ENCODE data around the gene ASB4.

Gene ASB4

DNA sequence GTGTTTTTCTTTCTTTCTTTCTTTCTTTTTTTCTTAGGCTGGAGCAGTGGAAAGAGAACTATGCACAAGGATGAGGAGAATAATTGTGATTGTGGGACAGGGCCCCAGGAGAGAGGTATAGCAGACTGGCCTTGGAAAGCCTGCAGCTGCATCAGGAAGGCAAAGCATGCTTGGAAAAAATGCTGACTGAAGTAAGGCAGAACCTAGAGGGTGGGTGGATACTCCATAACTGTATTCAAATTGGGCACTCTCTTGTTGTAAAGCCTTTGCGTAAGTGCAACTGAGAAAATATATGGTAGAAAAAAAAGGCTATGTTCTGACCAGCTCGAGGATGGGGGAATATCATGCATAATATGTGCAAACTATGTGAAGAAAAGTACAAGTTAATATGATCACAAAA lies 71.0 kb downstream of the ASB4 start:
- no peak for DNase-seq

DNA sequence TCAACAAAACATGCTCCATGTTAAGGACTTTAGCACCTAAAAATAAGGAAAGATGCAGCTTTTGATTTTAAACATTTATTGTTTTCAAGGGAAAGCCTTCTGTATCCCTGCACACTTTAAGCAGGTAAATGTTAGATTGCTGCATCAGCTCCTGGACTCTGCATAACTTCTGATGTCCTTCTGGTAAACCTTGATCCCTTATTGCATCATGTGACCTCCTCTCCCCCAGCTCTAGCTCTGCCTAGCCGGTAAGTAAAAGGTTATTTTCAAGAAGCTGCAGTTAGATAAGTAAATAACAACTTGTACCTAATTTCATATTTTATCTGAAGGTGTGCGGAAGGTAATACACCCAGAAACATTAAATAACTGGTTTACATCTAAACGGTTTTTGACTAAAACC lies 73.1 kb downstream of the ASB4 start:
- DNase-seq, result no peak

DNA sequence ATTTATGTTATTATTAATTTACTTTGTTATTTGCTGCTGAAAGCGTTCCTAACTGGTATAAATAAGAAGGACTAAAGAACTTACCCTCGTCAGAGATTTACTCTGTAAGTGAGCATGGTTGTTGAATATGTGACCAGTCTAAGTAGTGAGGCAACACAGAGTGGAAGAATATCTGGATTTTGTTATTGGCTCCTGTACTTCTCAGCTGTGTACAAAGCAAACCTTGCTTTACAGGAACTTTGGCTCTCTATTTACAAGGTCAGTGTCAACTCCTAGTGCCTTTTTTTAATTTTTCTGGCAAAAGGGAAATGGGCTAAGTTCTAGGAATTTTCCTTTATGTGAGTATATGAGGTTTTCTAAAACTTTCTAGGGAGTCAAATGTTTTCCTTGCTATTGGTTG lies 74.9 kb downstream of the ASB4 start:
- no peak for DNase-seq

DNA sequence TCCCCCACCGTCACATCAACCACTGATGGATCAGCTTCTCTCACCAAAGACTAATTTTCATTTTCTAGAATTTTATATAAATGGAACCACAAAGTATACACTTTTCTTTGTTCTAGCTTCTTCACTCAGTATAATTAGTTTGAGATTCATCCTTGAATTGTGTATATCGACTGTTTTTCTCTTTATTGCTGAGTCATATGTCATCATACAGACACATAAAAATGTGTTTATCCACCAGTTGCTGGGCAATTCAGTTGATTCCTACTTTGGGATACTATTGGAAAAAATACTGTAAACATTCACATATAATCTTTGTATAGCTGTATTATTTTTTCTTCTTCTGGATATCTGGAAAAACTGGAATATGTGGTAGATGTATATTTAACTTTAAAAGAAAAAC lies 84.0 kb downstream of the ASB4 start:
- DNase-seq, result no peak

DNA sequence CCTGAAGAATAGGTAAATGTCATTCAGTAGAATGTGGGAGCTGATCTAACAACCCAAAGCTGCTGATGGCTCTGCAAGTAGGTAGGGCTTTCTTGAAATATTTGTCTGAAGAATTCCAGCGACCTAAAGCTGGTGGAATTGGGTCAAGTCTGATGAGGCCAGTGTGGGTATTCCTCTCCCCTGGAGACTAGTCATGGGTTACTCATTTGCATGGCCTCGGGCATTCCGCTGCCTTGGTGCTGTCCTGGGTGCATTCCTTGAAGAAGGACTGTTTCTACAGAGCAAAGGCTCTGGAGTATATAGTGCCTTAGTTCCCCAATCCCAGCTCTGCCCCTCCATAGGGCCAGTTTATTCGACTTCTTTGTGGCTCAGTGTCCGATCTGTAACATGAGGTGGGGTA lies 91.4 kb downstream of the ASB4 start:
- DNase-seq, result no peak

DNA sequence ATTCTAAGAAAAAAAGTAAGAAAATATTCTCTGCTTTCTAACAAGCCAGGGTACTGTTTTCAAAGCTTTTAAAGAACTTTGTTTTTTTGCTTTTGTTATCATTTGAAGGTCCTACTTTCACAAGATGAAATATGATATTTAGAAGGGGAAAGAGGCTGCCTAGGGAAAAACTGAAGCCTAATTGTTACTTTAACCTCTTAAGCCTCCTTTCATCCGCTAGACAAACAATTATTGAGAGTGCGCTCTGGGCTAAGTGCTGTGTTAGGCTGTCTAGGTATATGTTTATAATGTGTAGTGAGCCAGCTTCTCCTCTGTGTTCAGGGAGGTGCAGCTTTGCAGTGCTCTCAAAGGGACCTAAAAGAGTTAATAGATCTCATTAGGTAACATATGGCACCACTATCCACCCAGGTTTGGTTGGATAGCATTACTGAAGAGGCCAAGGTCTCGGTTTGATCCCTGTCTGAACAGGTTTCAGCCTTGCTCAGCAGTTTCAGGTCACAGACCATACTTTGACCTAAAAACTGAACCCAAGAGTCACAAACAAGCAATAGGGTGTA lies 92.6 kb downstream of the ASB4 start:
- DNase-seq, result no peak

DNA sequence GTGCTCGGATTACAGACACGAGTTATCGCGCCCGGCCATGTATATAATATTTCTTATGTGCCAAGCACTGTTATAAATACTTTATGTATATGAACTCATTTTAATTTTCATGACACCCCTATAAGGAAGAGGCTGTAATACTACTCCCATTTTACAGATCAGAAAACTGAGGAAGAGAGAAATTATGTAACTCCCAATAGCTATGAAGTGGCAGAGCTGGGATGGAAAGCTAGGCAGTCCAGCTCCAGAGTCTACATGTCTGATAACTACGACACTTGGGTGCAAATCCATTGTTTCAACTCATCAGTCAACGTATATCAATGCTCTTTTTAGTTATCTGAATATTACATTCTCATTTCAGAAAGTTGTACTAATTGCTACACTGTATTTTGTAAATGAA lies 93.6 kb downstream of the ASB4 start:
- no peak for DNase-seq

DNA sequence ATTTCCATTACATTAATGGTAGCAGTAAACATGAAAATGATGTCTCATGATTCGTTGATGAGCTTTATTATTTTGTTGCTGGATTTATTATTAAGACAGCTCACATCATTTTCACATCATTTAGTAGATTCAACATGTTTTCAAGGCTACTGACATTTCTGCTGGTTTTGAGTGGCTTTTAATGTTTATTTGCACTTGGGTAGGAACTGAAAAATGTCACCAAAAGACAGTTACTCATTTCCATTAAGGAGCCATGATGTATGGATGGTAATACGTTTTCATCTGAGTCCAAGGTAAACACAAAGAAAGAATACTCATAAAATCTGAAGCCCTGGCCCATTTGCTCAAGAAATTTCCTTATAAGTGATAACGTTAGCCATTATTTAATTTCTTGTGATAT lies 95.7 kb downstream of the ASB4 start:
- DNase-seq, result no peak

DNA sequence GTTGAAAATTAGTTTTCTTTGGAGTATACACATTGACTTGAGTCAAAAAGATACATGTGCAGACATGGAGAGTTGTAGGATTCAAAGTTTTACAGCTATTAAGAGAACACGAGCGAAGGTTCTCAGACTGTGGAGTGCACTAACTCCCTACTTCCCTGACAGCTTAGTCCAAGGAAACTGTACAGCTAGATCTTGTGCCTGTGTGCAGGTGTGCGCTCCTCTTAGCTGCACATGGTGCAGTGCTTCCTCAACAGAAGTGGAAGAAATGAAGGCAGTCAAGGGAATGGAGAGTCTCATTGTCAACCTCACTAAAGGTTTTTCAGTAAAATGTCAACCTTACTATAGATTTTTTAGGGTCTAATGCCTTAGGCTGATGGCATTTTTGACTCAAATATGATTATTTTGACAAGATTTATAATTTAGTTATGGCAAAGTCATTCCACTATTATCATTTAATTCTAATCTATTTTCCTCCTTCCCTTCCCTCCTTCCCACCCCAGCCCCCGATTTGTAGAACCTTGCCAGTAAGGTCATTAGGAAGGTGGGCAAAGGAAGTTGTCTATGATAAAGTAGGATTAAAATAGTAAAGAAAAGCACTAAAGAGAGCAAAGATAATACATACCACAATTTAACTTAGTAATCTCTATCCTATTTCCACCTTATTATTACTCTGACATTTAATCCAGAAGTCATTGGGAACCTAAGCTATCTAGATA lies 97.0 kb downstream of the ASB4 start:
- no peak for DNase-seq

DNA sequence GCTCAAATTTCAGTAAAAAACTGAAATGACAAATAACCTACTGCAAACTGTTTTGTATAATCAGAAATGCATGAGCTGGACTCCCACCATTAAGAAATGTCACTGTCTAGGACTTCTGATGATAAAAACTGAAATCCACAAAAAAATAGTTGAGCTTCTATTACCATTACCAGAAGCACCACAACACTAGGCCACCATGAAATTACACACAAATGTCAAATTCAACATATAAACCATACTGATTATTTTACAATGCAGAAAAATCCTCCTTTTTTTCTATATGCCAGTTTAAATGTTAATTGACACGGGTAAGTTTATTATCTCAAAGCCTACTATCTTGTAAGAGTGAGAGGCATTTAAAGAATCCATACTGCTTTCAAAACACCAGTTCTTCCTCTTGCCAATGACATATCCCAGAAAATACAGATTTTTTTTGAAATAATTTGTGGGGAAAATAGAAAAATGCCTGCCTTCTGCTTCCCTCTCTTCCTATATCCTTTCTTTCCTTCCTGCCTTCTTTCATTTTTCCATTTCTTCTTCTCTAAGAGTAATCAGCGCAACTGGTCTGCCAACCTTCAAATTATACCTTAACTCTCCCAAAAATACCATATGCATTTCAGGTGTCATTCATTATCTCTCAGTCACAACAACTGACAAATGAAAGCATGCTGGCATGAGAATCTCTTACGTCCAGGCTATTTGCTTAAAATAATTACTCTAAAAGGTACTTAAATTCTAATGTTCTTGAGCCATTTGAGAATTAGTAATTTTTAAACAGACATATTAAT lies 98.3 kb downstream of the ASB4 start:
- no peak for DNase-seq

DNA sequence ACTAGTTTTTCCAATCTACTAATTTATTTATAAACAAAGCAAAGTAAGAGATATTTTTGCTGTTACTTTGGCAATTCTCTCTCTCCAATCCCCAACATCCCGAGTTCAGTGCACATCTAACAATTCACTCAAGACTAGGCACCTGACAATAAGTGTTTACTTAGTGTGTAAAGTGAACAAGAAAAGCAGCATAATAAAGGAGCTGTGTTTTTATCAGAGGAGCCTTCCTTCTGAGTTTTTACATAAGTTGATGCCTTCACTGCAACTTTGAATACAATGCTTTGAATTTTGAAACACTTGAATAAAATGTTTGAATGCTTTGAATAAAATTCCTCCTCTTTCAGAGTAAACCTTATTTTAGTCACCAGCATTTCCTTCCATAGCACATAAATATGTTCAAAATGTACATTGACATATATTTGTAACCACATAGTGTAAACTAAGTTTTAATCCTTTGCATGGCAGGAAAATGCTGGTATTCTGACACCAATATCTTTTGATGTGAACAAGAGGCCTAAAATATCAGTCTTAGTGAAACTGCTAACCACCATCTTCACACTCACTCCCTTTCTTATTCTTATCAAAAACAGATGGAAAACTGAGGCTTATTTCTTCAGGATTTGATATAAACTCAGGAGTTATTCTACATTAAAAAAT lies 99.2 kb downstream of the ASB4 start:
- no peak for DNase-seq

DNA sequence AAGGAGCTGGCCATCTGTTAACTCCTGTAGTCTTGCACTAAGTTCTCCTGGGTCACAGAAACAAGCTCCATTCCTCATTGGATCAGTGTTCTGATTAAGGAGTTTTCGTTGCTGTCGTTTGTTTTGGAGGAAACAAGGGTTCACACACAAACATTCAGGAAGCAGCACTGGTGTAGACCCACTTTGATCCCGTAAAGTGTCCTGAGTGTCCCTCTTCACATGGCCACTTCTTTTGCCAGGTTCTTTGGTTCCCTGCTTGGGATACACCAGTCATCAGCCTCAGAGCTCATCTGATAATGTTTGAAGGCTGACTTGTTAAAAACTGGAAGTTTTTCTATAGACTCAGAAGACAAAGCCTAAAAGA lies 99.7 kb downstream of the ASB4 start:
- no peak for DNase-seq

DNA sequence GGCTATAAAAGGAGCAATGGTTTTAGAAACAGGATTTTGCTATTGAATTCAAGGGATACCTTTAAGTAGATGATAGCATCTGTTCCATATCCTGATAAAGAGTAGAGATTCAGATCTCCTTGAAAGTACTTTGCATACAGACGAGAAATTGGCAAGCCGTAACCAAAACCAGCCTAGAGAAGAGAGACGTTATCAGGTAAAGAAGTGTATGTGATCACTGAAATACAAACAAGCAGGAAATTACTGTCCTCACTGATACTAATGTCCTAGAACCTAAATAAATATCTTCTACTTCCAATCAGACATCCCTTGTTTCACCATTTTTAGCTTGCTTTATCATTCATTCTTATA lies 101.2 kb downstream of the ASB4 start:
- DNase-seq, result no peak

DNA sequence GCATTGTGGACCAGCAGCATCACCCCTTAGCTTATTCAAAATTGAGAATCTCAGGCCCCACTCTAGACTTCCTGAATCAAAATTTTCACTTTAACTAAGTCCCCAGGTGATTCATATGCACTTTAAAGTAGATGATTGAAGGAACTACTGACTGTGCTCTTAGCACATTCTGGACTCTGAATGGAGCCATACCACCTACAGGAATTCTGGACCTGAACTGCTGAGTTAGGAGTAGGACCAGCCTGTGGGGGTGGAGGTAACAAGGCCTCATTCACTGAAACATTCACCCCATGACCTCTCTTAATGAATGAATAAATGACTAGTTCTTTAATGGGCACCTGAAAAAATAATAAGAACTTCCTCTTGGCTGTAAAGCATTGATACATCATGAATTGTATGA lies 103.3 kb downstream of the ASB4 start:
- DNase-seq, result no peak

DNA sequence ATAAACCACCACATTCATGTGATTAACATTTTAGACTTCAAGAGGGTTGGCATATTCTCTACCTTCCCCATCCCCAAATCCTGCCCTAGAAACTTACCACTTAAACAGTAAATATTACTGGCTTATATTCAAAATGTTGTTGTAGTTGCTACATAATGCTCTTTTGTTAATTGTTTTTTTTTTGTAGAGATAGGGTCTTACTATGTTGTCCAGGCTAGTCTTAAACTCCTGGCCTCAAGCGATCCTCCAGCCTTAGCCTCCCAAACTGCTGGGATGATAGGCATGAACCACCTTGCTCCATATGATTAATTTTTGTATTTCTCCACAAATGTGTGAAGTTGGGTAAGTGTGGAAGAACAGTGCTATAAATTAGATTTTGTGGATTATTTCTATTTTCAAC lies 104.0 kb downstream of the ASB4 start:
- DNase-seq, result no peak

Data from hippocampal formation (tissue), 2 donors.